WTC11 (cell line): ENCODE measurements around the gene AGBL4. TPM values are rescaled to one million over a fixed set of nuclear protein-coding genes. Genes with fewer than 3 reads are reported as not detected.

Experiments used
- ATAC-seq: fragments of 200-7000 bp; cut with Tn5 transposase; 2 replicates; pipeline ENCODE4 v1.10.0; 2021; ENCODE audit warnings: mild to moderate bottlenecking, moderate library complexity
- CTCF ChIA-PET: fragments of 300-600 bp; sonication (Branson Sonifier 250); formaldehyde crosslinking; loops from one replicate; lab custom pipeline; 2021; ENCODE audit warnings: antibody characterized with exemption; lab: Charles Lee
- POLR2A ChIA-PET: fragments of 350-600 bp; sonication (Branson Sonifier 250); formaldehyde crosslinking; loops from one replicate; lab custom pipeline; 2021; ENCODE audit warnings: antibody characterized with exemption; lab: Charles Lee
- DNase-seq: peaks from one replicate; pipeline ENCODE4 v3.0.0; 2021; ENCODE audit warnings: low spot score
- H3K27ac Mint-ChIP-seq: 2 replicates; pipeline ENCODE4 v1.8.0; 2021; ENCODE audit warnings: mixed read lengths
- H3K27me3 Mint-ChIP-seq: 2 replicates; pipeline ENCODE4 v1.8.0; 2021; ENCODE audit warnings: low read depth, mild to moderate bottlenecking, moderate library complexity, mixed read lengths
- H3K36me3 Mint-ChIP-seq: 2 replicates; pipeline ENCODE4 v1.8.0; 2021; ENCODE audit warnings: mixed read lengths
- H3K4me1 Mint-ChIP-seq: 2 replicates; pipeline ENCODE4 v1.8.0; 2022; ENCODE audit warnings: mixed read lengths
- H3K4me3 Mint-ChIP-seq: 2 replicates; pipeline ENCODE4 v1.8.0; 2021; ENCODE audit warnings: mild to moderate bottlenecking, moderate library complexity, mixed read lengths
- H3K9me3 Mint-ChIP-seq: 2 replicates; pipeline ENCODE4 v1.8.0; 2021; ENCODE audit warnings: mixed read lengths
- AFF4 ChIP-seq: sonication (generic); formaldehyde crosslinking; IDR thresholded peaks from 2 replicates; pipeline ENCODE4 v1.8.1; 2023; ENCODE audit warnings: mild to moderate bottlenecking, missing genetic modification reagents, borderline replicate concordance
- ARID4B ChIP-seq: sonication (generic); formaldehyde crosslinking; IDR thresholded peaks from 2 replicates; pipeline ENCODE4 v1.8.0; 2023; ENCODE audit warnings: missing genetic modification reagents, mild to moderate bottlenecking, borderline replicate concordance
- CBFB ChIP-seq: sonication (generic); formaldehyde crosslinking; IDR thresholded peaks from 2 replicates; pipeline ENCODE4 v1.8.1; 2022; ENCODE audit warnings: mild to moderate bottlenecking, low read depth, missing genetic modification reagents
- CDX4 ChIP-seq: fragments of 250-450 bp; sonication (Bioruptor Pico); IDR thresholded peaks from 2 replicates; pipeline ENCODE4 v1.9.0; 2021; ENCODE audit warnings: moderate library complexity, mild to moderate bottlenecking, inconsistent platforms, borderline replicate concordance
- FOXJ3 ChIP-seq: sonication (generic); formaldehyde crosslinking; IDR thresholded peaks from 2 replicates; pipeline ENCODE4 v1.9.0; 2021; ENCODE audit warnings: missing genetic modification reagents, mild to moderate bottlenecking, borderline replicate concordance
- GABPB1 ChIP-seq: sonication (generic); formaldehyde crosslinking; IDR thresholded peaks from 2 replicates; pipeline ENCODE4 v1.8.1; 2023; ENCODE audit warnings: mild to moderate bottlenecking, missing genetic modification reagents
- GTF2I ChIP-seq: fragments of 250-450 bp; sonication (Bioruptor Pico); conservative IDR thresholded peaks from 2 replicates; pipeline ENCODE4 v1.4.0; 2021; ENCODE audit warnings: mild to moderate bottlenecking
- JUN ChIP-seq: sonication (generic); formaldehyde crosslinking; IDR thresholded peaks from 2 replicates; pipeline ENCODE4 v1.8.0; 2023; ENCODE audit warnings: mild to moderate bottlenecking, missing genetic modification reagents
- KAT7 ChIP-seq: sonication (generic); formaldehyde crosslinking; IDR thresholded peaks from 2 replicates; pipeline ENCODE4 v1.8.1; 2023; ENCODE audit warnings: missing genetic modification reagents, mild to moderate bottlenecking, borderline replicate concordance
- NFE2L1 ChIP-seq: sonication (generic); formaldehyde crosslinking; IDR thresholded peaks from 2 replicates; pipeline ENCODE4 v1.8.1; 2023; ENCODE audit warnings: missing genetic modification reagents
- STAT6 ChIP-seq: sonication (generic); formaldehyde crosslinking; conservative IDR thresholded peaks from 2 replicates; pipeline ENCODE4 v1.8.1; 2023; ENCODE audit warnings: mild to moderate bottlenecking, low read depth, missing genetic modification reagents, moderate library complexity
- TCF7 ChIP-seq: sonication (generic); formaldehyde crosslinking; IDR thresholded peaks from 2 replicates; pipeline ENCODE4 v1.8.0; 2022; ENCODE audit warnings: mild to moderate bottlenecking, low read depth, missing genetic modification reagents, moderate library complexity
- ZNF121 ChIP-seq: sonication (generic); formaldehyde crosslinking; IDR thresholded peaks from 2 replicates; pipeline ENCODE4 v1.8.0; 2023; ENCODE audit warnings: missing genetic modification reagents
- ZNF423 ChIP-seq: fragments of 250-450 bp; sonication (Bioruptor Pico); IDR thresholded peaks from 2 replicates; pipeline ENCODE4 v2.1.2; 2022; ENCODE audit warnings: mild to moderate bottlenecking, moderate library complexity
- ZNF512 ChIP-seq: sonication (generic); formaldehyde crosslinking; IDR thresholded peaks from 2 replicates; pipeline ENCODE4 v1.8.1; 2022; ENCODE audit warnings: missing genetic modification reagents, borderline replicate concordance
- total RNA-seq: library from RNA; stranded (reverse); gene quantifications from 3 replicates; pipeline ENCODE4 v1.2.3, GENCODE V29; 2021
- TF ChIP-seq, protein P1 (sequence below): fragments of 200-600 bp; IDR thresholded peaks from 2 replicates; pipeline ENCODE4 v1.8.0; 2022; ENCODE audit warnings: antibody characterized with exemption
- TF ChIP-seq, protein P2 (sequence below): sonication (generic); formaldehyde crosslinking; IDR thresholded peaks from 2 replicates; pipeline ENCODE4 v1.8.0; 2022; ENCODE audit warnings: mild to moderate bottlenecking, missing genetic modification reagents
- TF ChIP-seq, protein P3 (sequence below): sonication (generic); formaldehyde crosslinking; IDR thresholded peaks from 2 replicates; pipeline ENCODE4 v1.8.0; 2023; ENCODE audit warnings: missing genetic modification reagents

AGBL4 gene
- total RNA-seq, 1 experiment from 2014 or later, result 0.87 TPM

GRCh38 chr1:49208712-49209111 lies 815.0 kb downstream of the AGBL4 start (continued):
- TF ChIP-seq, protein P1, sequence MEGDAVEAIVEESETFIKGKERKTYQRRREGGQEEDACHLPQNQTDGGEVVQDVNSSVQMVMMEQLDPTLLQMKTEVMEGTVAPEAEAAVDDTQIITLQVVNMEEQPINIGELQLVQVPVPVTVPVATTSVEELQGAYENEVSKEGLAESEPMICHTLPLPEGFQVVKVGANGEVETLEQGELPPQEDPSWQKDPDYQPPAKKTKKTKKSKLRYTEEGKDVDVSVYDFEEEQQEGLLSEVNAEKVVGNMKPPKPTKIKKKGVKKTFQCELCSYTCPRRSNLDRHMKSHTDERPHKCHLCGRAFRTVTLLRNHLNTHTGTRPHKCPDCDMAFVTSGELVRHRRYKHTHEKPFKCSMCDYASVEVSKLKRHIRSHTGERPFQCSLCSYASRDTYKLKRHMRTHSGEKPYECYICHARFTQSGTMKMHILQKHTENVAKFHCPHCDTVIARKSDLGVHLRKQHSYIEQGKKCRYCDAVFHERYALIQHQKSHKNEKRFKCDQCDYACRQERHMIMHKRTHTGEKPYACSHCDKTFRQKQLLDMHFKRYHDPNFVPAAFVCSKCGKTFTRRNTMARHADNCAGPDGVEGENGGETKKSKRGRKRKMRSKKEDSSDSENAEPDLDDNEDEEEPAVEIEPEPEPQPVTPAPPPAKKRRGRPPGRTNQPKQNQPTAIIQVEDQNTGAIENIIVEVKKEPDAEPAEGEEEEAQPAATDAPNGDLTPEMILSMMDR, result no peak

DNA sequence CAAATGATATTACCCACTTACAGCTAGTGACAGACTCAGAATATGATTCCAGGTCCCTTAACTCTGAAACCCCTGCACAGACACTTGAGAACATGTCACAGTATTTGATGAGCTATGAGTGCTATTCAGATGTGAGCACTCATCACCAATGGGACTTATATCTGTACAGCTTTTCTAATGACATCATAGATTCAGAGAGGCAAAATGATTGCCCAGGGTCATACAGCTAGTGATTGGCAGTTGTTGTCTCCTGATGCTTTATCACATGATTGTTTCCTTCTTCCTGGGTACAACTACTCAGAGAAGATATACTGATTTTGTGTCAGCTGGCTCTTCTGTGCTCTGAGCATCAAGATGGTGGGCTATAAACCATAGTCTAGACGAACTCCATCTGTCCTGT lies 819.0 kb downstream of the AGBL4 start:
- no peak overlapping the region for H3K27ac Mint-ChIP-seq
- no peak for ATAC-seq
- no peak for DNase-seq
- H3K4me1 Mint-ChIP-seq, result peaks cover 18% of the 10 kb centered on the region
- ChIA-PET POLR2A (no interaction called here), CTCF (no interaction called here)
- H3K4me3 Mint-ChIP-seq, result no peak overlapping the region
- no peaks in the 10 kb centered on the region; the same call in none of the 2 replicates for H3K27me3 Mint-ChIP-seq
- H3K9me3 Mint-ChIP-seq, result peaks cover 17% of the 10 kb centered on the region
- H3K36me3 Mint-ChIP-seq, result peaks cover 12% of the 10 kb centered on the region
- TF ChIP-seq ZNF121 (CRISPR knock-in tag) (no peak), GTF2I (CRISPR knock-in tag) (no peak), NFE2L1 (CRISPR knock-in tag) (no peak), GABPB1 (CRISPR knock-in tag) (no peak), TCF7 (no peak), CDX4 (no peak), KAT7 (CRISPR knock-in tag) (no peak), ZNF423 (CRISPR knock-in tag) (no peak), ARID4B (CRISPR knock-in tag) (no peak), CBFB (CRISPR knock-in tag) (no peak), STAT6 (CRISPR knock-in tag) (no peak), FOXJ3 (CRISPR knock-in tag) (no peak), ZNF512 (CRISPR knock-in tag) (no peak), JUN (CRISPR knock-in tag) (no peak), AFF4 (CRISPR knock-in tag) (no peak)
- TF ChIP-seq, protein P2, sequence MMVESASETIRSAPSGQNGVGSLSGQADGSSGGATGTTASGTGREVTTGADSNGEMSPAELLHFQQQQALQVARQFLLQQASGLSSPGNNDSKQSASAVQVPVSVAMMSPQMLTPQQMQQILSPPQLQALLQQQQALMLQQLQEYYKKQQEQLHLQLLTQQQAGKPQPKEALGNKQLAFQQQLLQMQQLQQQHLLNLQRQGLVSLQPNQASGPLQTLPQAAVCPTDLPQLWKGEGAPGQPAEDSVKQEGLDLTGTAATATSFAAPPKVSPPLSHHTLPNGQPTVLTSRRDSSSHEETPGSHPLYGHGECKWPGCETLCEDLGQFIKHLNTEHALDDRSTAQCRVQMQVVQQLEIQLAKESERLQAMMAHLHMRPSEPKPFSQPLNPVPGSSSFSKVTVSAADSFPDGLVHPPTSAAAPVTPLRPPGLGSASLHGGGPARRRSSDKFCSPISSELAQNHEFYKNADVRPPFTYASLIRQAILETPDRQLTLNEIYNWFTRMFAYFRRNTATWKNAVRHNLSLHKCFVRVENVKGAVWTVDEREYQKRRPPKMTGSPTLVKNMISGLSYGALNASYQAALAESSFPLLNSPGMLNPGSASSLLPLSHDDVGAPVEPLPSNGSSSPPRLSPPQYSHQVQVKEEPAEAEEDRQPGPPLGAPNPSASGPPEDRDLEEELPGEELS (CRISPR knock-in tag), result no peak
- TF ChIP-seq, protein P3, sequence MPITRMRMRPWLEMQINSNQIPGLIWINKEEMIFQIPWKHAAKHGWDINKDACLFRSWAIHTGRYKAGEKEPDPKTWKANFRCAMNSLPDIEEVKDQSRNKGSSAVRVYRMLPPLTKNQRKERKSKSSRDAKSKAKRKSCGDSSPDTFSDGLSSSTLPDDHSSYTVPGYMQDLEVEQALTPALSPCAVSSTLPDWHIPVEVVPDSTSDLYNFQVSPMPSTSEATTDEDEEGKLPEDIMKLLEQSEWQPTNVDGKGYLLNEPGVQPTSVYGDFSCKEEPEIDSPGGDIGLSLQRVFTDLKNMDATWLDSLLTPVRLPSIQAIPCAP (CRISPR knock-in tag), result no peak
